MM.1S (cell line): ENCODE measurements around the gene PPP1R3C.

Experiments used
- CTCF ChIP-seq: fragments of 300-600 bp; sonication (generic); IDR thresholded peaks from 2 replicates; pipeline ENCODE4 v1.5.1; 2016; ENCODE audit warnings: antibody characterized with exemption, low read length, mixed read lengths
- EZH2 ChIP-seq: fragments of 300-600 bp; sonication (generic); optimal IDR thresholded peaks from 2 replicates; pipeline ENCODE3; 2017; ENCODE audit warnings: low read depth, mild to moderate bottlenecking, antibody characterized with exemption, low read length, mixed read lengths
- EZH2phosphoT487 ChIP-seq: fragments of 300-600 bp; sonication (generic); IDR thresholded peaks from 2 replicates; pipeline ENCODE4 v1.6.1; 2018; ENCODE audit warnings: antibody characterized with exemption, low read length

DNA sequence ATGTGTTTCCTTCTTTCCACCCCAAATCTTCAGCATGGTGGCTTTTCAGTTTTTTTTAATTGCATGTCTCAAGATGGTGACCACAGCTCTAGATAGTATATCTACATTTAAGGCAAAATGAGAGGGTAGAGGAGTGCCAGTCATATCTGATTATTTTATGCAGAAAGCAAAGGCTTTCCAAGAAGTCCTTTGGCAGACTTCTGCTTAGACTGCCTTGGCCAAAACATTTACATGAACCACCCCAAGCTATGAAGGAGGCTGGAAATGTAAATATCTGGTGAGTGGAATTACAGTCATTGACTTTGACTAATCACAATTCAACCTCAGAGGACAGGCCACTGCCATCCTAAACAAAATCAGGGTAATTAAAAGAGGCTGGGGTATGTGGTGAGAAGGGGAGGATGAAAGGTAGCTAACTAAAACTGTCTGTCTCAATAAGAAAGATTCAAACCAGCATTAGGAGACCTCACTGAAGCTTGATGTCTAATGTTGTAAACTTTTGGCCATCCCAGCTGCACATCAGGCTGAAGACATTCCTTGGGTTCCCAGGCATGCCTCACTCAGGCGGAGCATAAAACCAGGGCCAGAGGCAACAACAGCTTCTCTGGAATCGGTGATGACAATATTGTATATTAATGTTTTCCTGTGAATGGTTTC, 53.4 kb downstream of the PPP1R3C start:
- no peak for TF ChIP-seq CTCF
- no peak for TF ChIP-seq EZH2
- no peak for TF ChIP-seq EZH2phosphoT487
